Liver (tissue), 9 donors: ENCODE results near the gene WDFY3. TPM values are rescaled to one million over a fixed set of nuclear protein-coding genes. Genes with fewer than 3 reads are reported as not detected.

ENCODE experiments used
- DNase-seq: peaks from one replicate; pipeline ENCODE4 v3.0.0-alpha.2; 2017; ENCODE audit warnings: low spot score
- H3K27ac ChIP-seq, 2 donors: one replicate each; pipeline ENCODE4 v1.7.0; 2013; ENCODE audit warnings: inconsistent platforms in 2 of 2, low read length in 2 of 2, control low read depth in 1 of 2, low read depth in 1 of 2, mild to moderate bottlenecking in 1 of 2
- H3K27me3 ChIP-seq, 4 donors: one replicate each; pipeline versions ENCODE4 v1.6.1 to v1.7.0; 2013; ENCODE audit warnings: low read length in 3 of 4, inconsistent platforms in 1 of 4, mild to moderate bottlenecking in 1 of 4, moderate library complexity in 1 of 4; ENCODE audit not compliant: control insufficient read depth in 4 of 4, insufficient read depth in 4 of 4
- H3K36me3 ChIP-seq, 4 donors: one replicate each; pipeline versions ENCODE4 v1.6.1 to v1.7.0; 2013; ENCODE audit warnings: low read length in 3 of 4, mild to moderate bottlenecking in 3 of 4, low read depth in 1 of 4, moderate library complexity in 1 of 4; ENCODE audit not compliant: control insufficient read depth in 4 of 4, insufficient read depth in 3 of 4
- H3K4me1 ChIP-seq, 4 donors: one replicate each; pipeline versions ENCODE4 v1.6.1 to v1.7.0; 2013; ENCODE audit warnings: low read length in 3 of 4, mild to moderate bottlenecking in 3 of 4, moderate library complexity in 1 of 4; ENCODE audit not compliant: control insufficient read depth in 4 of 4, insufficient read depth in 4 of 4
- H3K4me3 ChIP-seq, 3 donors: one replicate each; pipeline versions ENCODE4 v1.6.1 to v1.7.0; 2013; ENCODE audit warnings: low read length in 3 of 3, control low read depth in 1 of 3, low read depth in 1 of 3, mild to moderate bottlenecking in 1 of 3
- H3K9ac ChIP-seq, 2 donors: one replicate each; pipeline ENCODE4 v1.7.0; 2013; ENCODE audit warnings: low read length in 2 of 2, mild to moderate bottlenecking in 2 of 2, moderate library complexity in 2 of 2, control low read depth in 1 of 2, low read depth in 1 of 2
- H3K9me3 ChIP-seq, 4 donors: one replicate each; pipeline versions ENCODE4 v1.6.1 to v1.7.0; 2013; ENCODE audit warnings: low read length in 3 of 4; ENCODE audit not compliant: control insufficient read depth in 4 of 4
- ATF3 ChIP-seq: IDR thresholded peaks from 2 replicates; pipeline ENCODE4 v1.6.1; 2016; ENCODE audit warnings: antibody characterized with exemption
- EGR1 ChIP-seq, 2 donors: IDR thresholded peaks; 2 replicates each; pipeline ENCODE4 v1.6.1; 2016 to 2018; ENCODE audit warnings: antibody characterized with exemption in 2 of 2, low read depth in 2 of 2
- FOXA1 ChIP-seq: IDR thresholded peaks from 2 replicates; pipeline ENCODE4 v1.6.1; 2016; ENCODE audit warnings: antibody characterized with exemption
- FOXA2 ChIP-seq: IDR thresholded peaks from 2 replicates; pipeline ENCODE4 v1.6.1; 2016; ENCODE audit warnings: antibody characterized with exemption
- GABPA ChIP-seq, 2 donors: IDR thresholded peaks in 1 of 2; conservative IDR thresholded peaks in 1 of 2; 2 replicates each; pipeline ENCODE4 v1.6.1; 2016; ENCODE audit warnings: antibody characterized with exemption in 2 of 2, mild to moderate bottlenecking in 1 of 2, moderate library complexity in 1 of 2
- HNF4A ChIP-seq, 2 donors: conservative IDR thresholded peaks; 2 replicates each; pipeline ENCODE4 v1.6.1; 2016; ENCODE audit warnings: antibody characterized with exemption in 2 of 2, mild to moderate bottlenecking in 2 of 2
- HNF4G ChIP-seq: IDR thresholded peaks from 2 replicates; pipeline ENCODE4 v1.6.1; 2016; ENCODE audit warnings: antibody characterized with exemption
- JUND ChIP-seq, 2 donors: IDR thresholded peaks; 2 replicates each; pipeline ENCODE4 v1.6.1; 2016; ENCODE audit warnings: antibody characterized with exemption in 2 of 2
- MAX ChIP-seq: IDR thresholded peaks from 2 replicates; pipeline ENCODE4 v1.6.1; 2016; ENCODE audit warnings: antibody characterized with exemption
- NR2F2 ChIP-seq: IDR thresholded peaks from 2 replicates; pipeline ENCODE4 v1.6.1; 2016; ENCODE audit warnings: antibody characterized with exemption
- RAD21 ChIP-seq, 2 donors: IDR thresholded peaks; 2 replicates each; pipeline ENCODE4 v1.6.1; 2016; ENCODE audit warnings: antibody characterized with exemption in 2 of 2, mild to moderate bottlenecking in 2 of 2
- REST ChIP-seq: IDR thresholded peaks from 2 replicates; pipeline ENCODE4 v1.6.1; 2016; ENCODE audit warnings: antibody characterized with exemption, mild to moderate bottlenecking
- RXRA ChIP-seq, 2 donors: IDR thresholded peaks; 2 replicates each; pipeline ENCODE4 v1.6.1; 2017 to 2018; ENCODE audit warnings: antibody characterized with exemption in 2 of 2, mild to moderate bottlenecking in 1 of 2
- SP1 ChIP-seq: IDR thresholded peaks from 2 replicates; pipeline ENCODE4 v1.6.1; 2018; ENCODE audit warnings: antibody characterized with exemption, mild to moderate bottlenecking
- TAF1 ChIP-seq: conservative IDR thresholded peaks from 2 replicates; pipeline ENCODE4 v1.6.1; 2016; ENCODE audit warnings: antibody characterized with exemption, mild to moderate bottlenecking
- YY1 ChIP-seq: IDR thresholded peaks from 2 replicates; pipeline ENCODE4 v1.6.1; 2016; ENCODE audit warnings: antibody characterized with exemption, mild to moderate bottlenecking
- ZBTB33 ChIP-seq: IDR thresholded peaks from 2 replicates; pipeline ENCODE4 v1.6.1; 2016; ENCODE audit warnings: antibody characterized with exemption
- WGBS: extraction: QIAGEN DNeasy Blood & Tissue Kit; methylation state at CpG from one replicate; pipeline ENCODE4 v1.1.7; 2013; 5-methylcytosine and 5-hydroxymethylcytosine counted together
- polyA plus RNA-seq, 2 donors: library from polyadenylated mRNA; stranded (reverse) in 1 of 2; unstranded in 1 of 2; fragments of 200-250 nt in 1 of 2; fragments of >200 nt in 1 of 2; fragmentation: Nextera tagmentation in 1 of 2; extraction: Ambion mirVana in 1 of 2; gene quantifications; one replicate each; pipeline versions ENCODE4 v1.2.1 to v1.2.3, GENCODE V29; 2013 to 2015
- total RNA-seq, 2 donors: library from RNA; depleted of rRNA; stranded (reverse); fragments of >200 nt; gene quantifications; one replicate each; pipeline ENCODE4 v1.2.3, GENCODE V29; 2014
- TF ChIP-seq, protein P1 (sequence below): fragments of 150-350 bp; IDR thresholded peaks from 2 replicates; pipeline ENCODE4 v1.5.1; 2017; ENCODE audit warnings: improper control_type of control experiment, low read depth, low read length; ENCODE audit not compliant: missing input control
- donor health status: healthy.
- donor health status: healthy.
- donor health status: healthy.
- donor health status: healthy.
- donor health status: healthy.

The WDFY3 gene
- total and polyA plus RNA-seq, 4 donors: 3.2 to 50.5 (median 19.2) TPM

GRCh38 chr4:84778041-84778440, 188.4 kb downstream of the WDFY3 start:
- TF ChIP-seq, protein P1, sequence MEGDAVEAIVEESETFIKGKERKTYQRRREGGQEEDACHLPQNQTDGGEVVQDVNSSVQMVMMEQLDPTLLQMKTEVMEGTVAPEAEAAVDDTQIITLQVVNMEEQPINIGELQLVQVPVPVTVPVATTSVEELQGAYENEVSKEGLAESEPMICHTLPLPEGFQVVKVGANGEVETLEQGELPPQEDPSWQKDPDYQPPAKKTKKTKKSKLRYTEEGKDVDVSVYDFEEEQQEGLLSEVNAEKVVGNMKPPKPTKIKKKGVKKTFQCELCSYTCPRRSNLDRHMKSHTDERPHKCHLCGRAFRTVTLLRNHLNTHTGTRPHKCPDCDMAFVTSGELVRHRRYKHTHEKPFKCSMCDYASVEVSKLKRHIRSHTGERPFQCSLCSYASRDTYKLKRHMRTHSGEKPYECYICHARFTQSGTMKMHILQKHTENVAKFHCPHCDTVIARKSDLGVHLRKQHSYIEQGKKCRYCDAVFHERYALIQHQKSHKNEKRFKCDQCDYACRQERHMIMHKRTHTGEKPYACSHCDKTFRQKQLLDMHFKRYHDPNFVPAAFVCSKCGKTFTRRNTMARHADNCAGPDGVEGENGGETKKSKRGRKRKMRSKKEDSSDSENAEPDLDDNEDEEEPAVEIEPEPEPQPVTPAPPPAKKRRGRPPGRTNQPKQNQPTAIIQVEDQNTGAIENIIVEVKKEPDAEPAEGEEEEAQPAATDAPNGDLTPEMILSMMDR: no peak
- TF ChIP-seq ATF3 (no peak), JUND (IDR thresholded peaks at IDR 0.05) (no peak), REST (no peak)
- no peak overlapping the region for H3K9ac ChIP-seq
- H3K36me3 ChIP-seq: peaks cover 3 to 40% (median 16%) of the 10 kb centered on the region in 4 donors
- no peaks in the 10 kb centered on the region for H3K4me1 ChIP-seq
- no peak overlapping the region for H3K27ac ChIP-seq
- H3K4me3 ChIP-seq: no peak overlapping the region
- H3K27me3 ChIP-seq: no peaks in the 10 kb centered on the region
- no peak for DNase-seq
- H3K9me3 ChIP-seq: no peaks in the 10 kb centered on the region

GRCh38 chr4:84767168-84767567, 199.3 kb downstream of the WDFY3 start:
- WGBS: 93% methylated on average over 3 of the region's 3 CpGs
- Histone ChIP-seq H3K36me3 (peaks cover 0 to 9% (median 6%) of the 10 kb centered on the region in 4 donors), H3K9me3 (no peaks in the 10 kb centered on the region)

More at GRCh38 chr4:84767168-84767567, 199.3 kb downstream of the WDFY3 start:
- no peaks in the 10 kb centered on the region for H3K27me3 ChIP-seq
- DNase-seq: no peak
- H3K4me1 ChIP-seq: no peaks in the 10 kb centered on the region
- H3K27ac ChIP-seq: no peak overlapping the region
- no peak overlapping the region for H3K9ac ChIP-seq
- TF ChIP-seq HNF4A (conservative IDR thresholded peaks at IDR 0.05): no peak
- TF ChIP-seq RXRA (IDR thresholded peaks at IDR 0.05): no peak
- TF ChIP-seq, protein P1: no peak
- no peak for TF ChIP-seq JUND (IDR thresholded peaks at IDR 0.05)
- no peak for TF ChIP-seq NR2F2
- TF ChIP-seq RAD21 (IDR thresholded peaks at IDR 0.05): no peak
- no peak for TF ChIP-seq YY1
- TF ChIP-seq ZBTB33: no peak
- no peak for TF ChIP-seq ATF3
- TF ChIP-seq FOXA2: no peak
- TF ChIP-seq REST: no peak
- TF ChIP-seq TAF1: no peak
- no peak for TF ChIP-seq MAX
- TF ChIP-seq FOXA1: no peak
- TF ChIP-seq EGR1 (IDR thresholded peaks at IDR 0.05; ENCODE audit: low read depth in 2 of 2): no peak
- no peak for TF ChIP-seq GABPA (IDR thresholded peaks at IDR 0.05 in 1 of 2, conservative IDR thresholded peaks at IDR 0.05 in 1 of 2)
- no peak for TF ChIP-seq HNF4G
- TF ChIP-seq SP1: no peak
- H3K4me3 ChIP-seq: no peak overlapping the region
